Body of pancreas (tissue), 4 donors: ENCODE results near the gene LPCAT1.

ENCODE experiments used
- POLR2A ChIP-seq, 3 donors: fragments of 450-650 bp; IDR thresholded peaks; one replicate each; pipeline ENCODE4 v1.6.1; 2016; ENCODE audit warnings: antibody characterized with exemption in 3 of 3, mild to moderate bottlenecking in 2 of 3
- TF ChIP-seq, protein P1 (sequence below), 7 experiments: fragments of 450-650 bp in 4 of 7; fragments of 200-600 bp in 3 of 7; sonication (generic) in 3 of 7; IDR thresholded peaks; one replicate each; pipeline ENCODE4 v1.5.1; 2016 to 2019; ENCODE audit warnings: antibody characterized with exemption in 7 of 7

DNA sequence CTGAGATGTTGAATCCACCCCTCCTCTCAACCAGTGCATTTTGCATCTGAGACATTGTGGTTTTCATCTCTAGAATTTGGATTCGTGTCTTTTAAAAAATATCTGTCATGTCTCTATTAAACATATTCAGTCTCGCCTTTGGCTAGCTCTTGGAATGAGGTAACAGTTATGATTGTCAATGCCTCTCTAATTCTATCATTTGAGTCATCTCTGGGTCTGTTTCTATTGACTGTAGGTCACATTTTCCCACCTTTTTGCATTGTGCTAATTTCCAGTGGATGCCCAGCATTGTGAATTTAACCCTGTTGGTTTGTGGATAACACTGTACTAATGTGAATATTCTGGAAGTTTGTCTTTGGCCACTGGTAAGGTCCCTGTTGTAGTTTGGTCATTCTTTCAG is 70.1 kb downstream of the LPCAT1 start:
- TF ChIP-seq, protein P1, sequence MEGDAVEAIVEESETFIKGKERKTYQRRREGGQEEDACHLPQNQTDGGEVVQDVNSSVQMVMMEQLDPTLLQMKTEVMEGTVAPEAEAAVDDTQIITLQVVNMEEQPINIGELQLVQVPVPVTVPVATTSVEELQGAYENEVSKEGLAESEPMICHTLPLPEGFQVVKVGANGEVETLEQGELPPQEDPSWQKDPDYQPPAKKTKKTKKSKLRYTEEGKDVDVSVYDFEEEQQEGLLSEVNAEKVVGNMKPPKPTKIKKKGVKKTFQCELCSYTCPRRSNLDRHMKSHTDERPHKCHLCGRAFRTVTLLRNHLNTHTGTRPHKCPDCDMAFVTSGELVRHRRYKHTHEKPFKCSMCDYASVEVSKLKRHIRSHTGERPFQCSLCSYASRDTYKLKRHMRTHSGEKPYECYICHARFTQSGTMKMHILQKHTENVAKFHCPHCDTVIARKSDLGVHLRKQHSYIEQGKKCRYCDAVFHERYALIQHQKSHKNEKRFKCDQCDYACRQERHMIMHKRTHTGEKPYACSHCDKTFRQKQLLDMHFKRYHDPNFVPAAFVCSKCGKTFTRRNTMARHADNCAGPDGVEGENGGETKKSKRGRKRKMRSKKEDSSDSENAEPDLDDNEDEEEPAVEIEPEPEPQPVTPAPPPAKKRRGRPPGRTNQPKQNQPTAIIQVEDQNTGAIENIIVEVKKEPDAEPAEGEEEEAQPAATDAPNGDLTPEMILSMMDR (IDR thresholded peaks at IDR 0.05) = no peak
- TF ChIP-seq POLR2A (IDR thresholded peaks at IDR 0.05) = no peak
